Small intestine (tissue), 7 donors: ENCODE data around the gene ARHGAP33. TPM values are rescaled to one million over a fixed set of nuclear protein-coding genes. Genes with fewer than 3 reads are reported as not detected.
A peak's percentile ranks its signal among the peaks of the same experiment; 100 is the strongest.

ENCODE experiments used
- DNase-seq, 2 donors: peaks; one replicate each; pipeline versions ENCODE4 v3.0.0 to v3.0.0-alpha.2; 2013
- FAIRE-seq: peaks from 2 replicates; lab custom pipeline; 2012; peaks lifted over from hg19 to GRCh38; lab: Jason Lieb, UNC
- H3K27ac ChIP-seq, 3 donors: one replicate each; pipeline ENCODE4 v1.5.1; 2013; ENCODE audit warnings: low read length in 2 of 3, mild to moderate bottlenecking in 2 of 3, control low read depth in 1 of 3, inconsistent platforms in 1 of 3, low read depth in 1 of 3, moderate library complexity in 1 of 3
- H3K27me3 ChIP-seq, 3 donors: one replicate each; pipeline ENCODE4 v1.6.1; 2013; ENCODE audit warnings: low read length in 3 of 3, inconsistent platforms in 1 of 3; ENCODE audit not compliant: control insufficient read depth in 3 of 3, insufficient read depth in 3 of 3
- H3K36me3 ChIP-seq, 3 donors: one replicate each; pipeline ENCODE4 v1.6.1; 2013; ENCODE audit warnings: low read length in 3 of 3, inconsistent platforms in 1 of 3, low read depth in 1 of 3, mild to moderate bottlenecking in 1 of 3, moderate library complexity in 1 of 3; ENCODE audit not compliant: control insufficient read depth in 3 of 3, insufficient read depth in 2 of 3
- H3K4me1 ChIP-seq, 3 donors: one replicate each; pipeline ENCODE4 v1.6.1; 2013; ENCODE audit warnings: low read length in 2 of 3, inconsistent platforms in 1 of 3, low read depth in 1 of 3, mild to moderate bottlenecking in 1 of 3, moderate library complexity in 1 of 3; ENCODE audit not compliant: control insufficient read depth in 3 of 3, insufficient read depth in 2 of 3
- H3K4me3 ChIP-seq, 3 donors: one replicate each; pipeline ENCODE4 v1.5.1; 2013; ENCODE audit warnings: low read length in 3 of 3, control low read depth in 1 of 3, inconsistent platforms in 1 of 3, low read depth in 1 of 3, mild to moderate bottlenecking in 1 of 3, moderate library complexity in 1 of 3
- H3K9me3 ChIP-seq, 2 donors: one replicate each; pipeline ENCODE4 v1.6.1; 2013; ENCODE audit warnings: low read depth in 1 of 2, low read length in 1 of 2; ENCODE audit not compliant: control insufficient read depth in 2 of 2, insufficient read depth in 1 of 2
- WGBS, 3 donors: extraction: QIAGEN DNeasy Blood & Tissue Kit; methylation state at CpG; one replicate each; pipeline ENCODE4 v1.1.7; 2013; 5-methylcytosine and 5-hydroxymethylcytosine counted together
- polyA plus RNA-seq, 4 donors: library from polyadenylated mRNA; stranded (reverse) in 3 of 4; unstranded in 1 of 4; fragments of 200-250 nt in 3 of 4; fragments of 120-200 nt in 1 of 4; gene quantifications; one replicate each; pipeline versions ENCODE4 v1.2.1 to v1.2.3, GENCODE V29; 2013
- donor health status: healthy with polysubstance abuse.
- donor health status: control.
- donor health status: control.
- donor health status: Bipolar disorder and iron deficiency.
- donor health status: healthy.

The ARHGAP33 gene
- polyA plus RNA-seq, 4 donors = 1.1 to 16.2 (median 5.0) TPM

DNA sequence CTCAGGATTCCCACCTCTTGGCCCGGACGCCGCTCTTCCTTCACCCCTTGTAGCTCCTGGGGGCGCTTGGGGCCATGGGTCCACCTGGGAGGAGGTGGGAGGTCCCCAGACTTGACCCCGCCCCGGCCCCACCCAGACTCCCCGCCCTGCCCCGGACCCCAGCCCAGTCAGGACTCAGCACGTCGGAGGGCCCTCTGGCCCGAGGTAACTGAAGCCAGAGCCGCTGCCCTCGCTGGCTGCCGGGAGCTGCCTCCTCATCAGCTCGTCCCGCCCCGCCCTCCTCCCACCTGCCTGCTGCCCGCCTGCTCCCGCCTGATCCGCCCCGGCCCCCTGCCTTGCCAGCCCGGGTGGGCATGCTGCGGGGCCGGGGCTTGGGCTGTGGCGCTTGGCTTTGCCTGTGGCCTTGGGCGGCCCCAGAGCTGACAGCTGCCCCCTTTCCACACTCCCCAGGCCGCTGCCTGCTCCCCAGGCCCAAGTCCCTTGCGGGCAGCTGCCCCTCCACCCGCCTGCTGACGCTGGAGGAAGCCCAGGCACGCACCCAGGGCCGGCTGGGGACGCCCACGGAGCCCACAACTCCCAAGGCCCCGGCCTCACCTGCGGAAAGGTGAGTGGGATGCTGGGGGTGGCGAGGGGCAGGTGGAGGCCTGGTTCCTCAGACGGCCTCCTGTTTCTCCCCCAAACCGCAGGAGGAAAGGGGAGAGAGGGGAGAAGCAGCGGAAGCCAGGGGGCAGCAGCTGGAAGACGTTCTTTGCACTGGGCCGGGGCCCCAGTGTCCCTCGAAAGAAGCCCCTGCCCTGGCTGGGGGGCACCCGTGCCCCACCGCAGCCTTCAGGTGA lies 9.4 kb downstream of the ARHGAP33 start:
- FAIRE-seq (no peak), DNase-seq (no peak)
- no peaks in the 10 kb centered on the region for H3K9me3 ChIP-seq
- peaks cover 0 to 42% (median 6%) of the 10 kb centered on the region in 3 donors for H3K36me3 ChIP-seq
- peaks cover 0 to 14% (median 0%) of the 10 kb centered on the region in 3 donors for H3K4me1 ChIP-seq
- H3K4me3 ChIP-seq = no peak overlapping the region
- 83 to 94% (median 92%) methylated on average over 37 to 45 of the region's 45 CpGs for WGBS, 3 donors
- no peak overlapping the region for H3K27ac ChIP-seq
- no peaks in the 10 kb centered on the region for H3K27me3 ChIP-seq

DNA sequence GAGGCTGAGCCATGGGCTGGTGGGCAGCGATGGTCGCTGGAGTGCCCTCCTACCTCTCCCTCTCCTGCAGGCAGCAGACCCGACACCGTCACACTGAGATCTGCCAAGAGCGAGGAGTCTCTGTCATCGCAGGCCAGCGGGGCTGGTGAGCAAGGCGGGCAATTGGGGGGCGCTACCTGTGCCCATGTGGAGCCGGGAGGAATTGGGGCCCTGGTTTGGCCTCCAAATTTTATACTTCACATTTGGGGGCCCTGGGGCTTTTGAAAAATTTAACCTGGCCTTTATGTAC lies 9.9 kb downstream of the ARHGAP33 start:
- no peak for FAIRE-seq
- WGBS, 3 donors = 91 to 98% (median 96%) methylated on average over 10 of the region's 10 CpGs
- H3K36me3 ChIP-seq = peaks cover 0 to 37% (median 4%) of the 10 kb centered on the region in 3 donors

DNA sequence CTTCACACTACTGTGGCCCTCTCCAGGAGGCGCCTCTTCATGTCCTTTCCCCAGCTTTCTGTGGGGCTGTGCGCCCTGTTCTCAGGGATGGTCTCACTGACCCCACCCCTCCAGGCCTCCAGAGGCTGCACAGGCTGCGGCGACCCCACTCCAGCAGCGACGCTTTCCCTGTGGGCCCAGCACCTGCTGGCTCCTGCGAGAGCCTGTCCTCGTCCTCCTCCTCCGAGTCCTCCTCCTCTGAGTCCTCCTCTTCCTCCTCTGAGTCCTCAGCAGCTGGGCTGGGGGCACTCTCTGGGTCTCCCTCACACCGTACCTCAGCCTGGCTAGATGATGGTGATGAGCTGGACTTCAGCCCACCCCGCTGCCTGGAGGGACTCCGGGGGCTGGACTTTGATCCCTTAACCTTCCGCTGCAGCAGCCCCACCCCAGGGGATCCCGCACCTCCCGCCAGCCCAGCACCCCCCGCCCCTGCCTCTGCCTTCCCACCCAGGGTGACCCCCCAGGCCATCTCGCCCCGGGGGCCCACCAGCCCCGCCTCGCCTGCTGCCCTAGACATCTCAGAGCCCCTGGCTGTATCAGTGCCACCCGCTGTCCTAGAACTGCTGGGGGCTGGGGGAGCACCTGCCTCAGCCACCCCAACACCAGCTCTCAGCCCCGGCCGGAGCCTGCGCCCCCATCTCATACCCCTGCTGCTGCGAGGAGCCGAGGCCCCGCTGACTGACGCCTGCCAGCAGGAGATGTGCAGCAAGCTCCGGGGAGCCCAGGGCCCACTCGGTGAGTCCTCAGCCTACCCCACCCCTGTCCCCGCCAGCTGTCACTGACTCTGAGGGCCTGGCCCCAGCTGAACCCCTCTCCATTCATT lies 11.2 kb downstream of the ARHGAP33 start:
- WGBS, 3 donors = 65 to 79% (median 76%) methylated on average over 23 to 31 of the region's 31 CpGs
- Histone ChIP-seq H3K27ac (no peak overlapping the region), H3K9me3 (no peaks in the 10 kb centered on the region), H3K4me1 (peaks cover 0 to 14% (median 0%) of the 10 kb centered on the region in 3 donors), H3K4me3 (no peak overlapping the region), H3K27me3 (no peaks in the 10 kb centered on the region), H3K36me3 (peaks cover 0 to 26% (median 2%) of the 10 kb centered on the region in 3 donors)
- peak in 1 of 2 donors; percentile 57 for DNase-seq
- FAIRE-seq = no peak

More for the DNA sequence above, 9.9 kb downstream of the ARHGAP33 start:
- no peak overlapping the region for H3K27ac ChIP-seq
- H3K4me1 ChIP-seq = peaks cover 0 to 14% (median 0%) of the 10 kb centered on the region in 3 donors
- DNase-seq = no peak
- H3K27me3 ChIP-seq = no peaks in the 10 kb centered on the region
- H3K4me3 ChIP-seq = no peak overlapping the region
- H3K9me3 ChIP-seq = no peaks in the 10 kb centered on the region

DNA sequence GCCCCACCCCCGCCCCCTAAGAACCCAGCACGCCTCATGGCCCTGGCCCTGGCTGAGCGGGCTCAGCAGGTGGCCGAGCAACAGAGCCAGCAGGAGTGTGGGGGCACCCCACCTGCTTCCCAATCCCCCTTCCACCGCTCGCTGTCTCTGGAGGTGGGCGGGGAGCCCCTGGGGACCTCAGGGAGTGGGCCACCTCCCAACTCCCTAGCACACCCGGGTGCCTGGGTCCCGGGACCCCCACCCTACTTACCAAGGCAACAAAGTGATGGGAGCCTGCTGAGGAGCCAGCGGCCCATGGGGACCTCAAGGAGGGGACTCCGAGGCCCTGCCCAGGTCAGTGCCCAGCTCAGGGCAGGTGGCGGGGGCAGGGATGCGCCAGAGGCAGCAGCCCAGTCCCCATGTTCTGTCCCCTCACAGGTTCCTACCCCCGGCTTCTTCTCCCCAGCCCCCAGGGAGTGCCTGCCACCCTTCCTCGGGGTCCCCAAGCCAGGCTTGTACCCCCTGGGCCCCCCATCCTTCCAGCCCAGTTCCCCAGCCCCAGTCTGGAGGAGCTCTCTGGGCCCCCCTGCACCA lies 11.9 kb downstream of the ARHGAP33 start:
- FAIRE-seq = no peak
- H3K27ac ChIP-seq = no peak overlapping the region
- H3K4me3 ChIP-seq = no peak overlapping the region
- WGBS, 3 donors = 91 to 94% (median 92%) methylated on average over 15 of the region's 15 CpGs
- H3K27me3 ChIP-seq = no peaks in the 10 kb centered on the region
- no peak for DNase-seq
- H3K36me3 ChIP-seq = peaks cover 0 to 18% (median 2%) of the 10 kb centered on the region in 3 donors
- H3K9me3 ChIP-seq = no peaks in the 10 kb centered on the region
- peaks cover 0 to 14% (median 0%) of the 10 kb centered on the region in 3 donors for H3K4me1 ChIP-seq

DNA sequence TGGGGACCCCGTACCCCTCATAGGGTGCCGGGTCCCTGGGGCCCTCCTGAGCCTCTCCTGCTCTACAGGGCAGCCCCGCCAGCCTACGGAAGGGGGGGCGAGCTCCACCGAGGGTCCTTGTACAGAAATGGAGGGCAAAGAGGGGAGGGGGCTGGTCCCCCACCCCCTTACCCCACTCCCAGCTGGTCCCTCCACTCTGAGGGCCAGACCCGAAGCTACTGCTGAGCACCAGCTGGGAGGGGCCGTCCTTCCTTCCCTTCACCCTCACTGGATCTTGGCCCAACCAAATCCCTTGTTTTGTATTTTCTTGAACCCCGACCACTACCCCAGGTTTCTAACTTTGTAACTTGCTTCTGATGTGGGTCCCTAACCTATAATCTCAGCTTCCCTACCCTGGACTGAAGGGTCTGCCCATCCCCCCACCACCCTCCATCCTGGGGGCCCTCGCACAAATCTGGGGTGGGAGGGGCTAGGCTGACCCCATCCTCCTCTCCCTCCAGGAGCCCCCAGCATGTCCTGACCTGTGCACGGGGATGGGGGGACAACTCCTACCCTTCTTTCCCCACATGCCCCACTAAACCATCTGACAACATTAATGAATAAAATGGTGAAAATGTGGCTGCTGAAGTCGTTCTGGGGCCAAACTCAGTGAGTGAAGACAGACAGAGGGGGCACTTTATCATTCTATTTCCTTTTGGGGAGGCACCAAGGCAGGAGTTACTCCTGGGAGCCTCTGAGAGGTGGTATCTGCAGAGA lies 13.0 kb downstream of the ARHGAP33 start:
- FAIRE-seq = no peak
- Histone ChIP-seq H3K4me1 (peaks cover 0 to 14% (median 0%) of the 10 kb centered on the region in 3 donors), H3K27ac (no peak overlapping the region), H3K4me3 (no peak overlapping the region), H3K9me3 (no peaks in the 10 kb centered on the region), H3K36me3 (peaks cover 0 to 10% (median 2%) of the 10 kb centered on the region in 3 donors), H3K27me3 (no peaks in the 10 kb centered on the region)
- DNase-seq = no peak
- WGBS, 3 donors = 78 to 86% (median 82%) methylated on average over 12 of the region's 12 CpGs

DNA sequence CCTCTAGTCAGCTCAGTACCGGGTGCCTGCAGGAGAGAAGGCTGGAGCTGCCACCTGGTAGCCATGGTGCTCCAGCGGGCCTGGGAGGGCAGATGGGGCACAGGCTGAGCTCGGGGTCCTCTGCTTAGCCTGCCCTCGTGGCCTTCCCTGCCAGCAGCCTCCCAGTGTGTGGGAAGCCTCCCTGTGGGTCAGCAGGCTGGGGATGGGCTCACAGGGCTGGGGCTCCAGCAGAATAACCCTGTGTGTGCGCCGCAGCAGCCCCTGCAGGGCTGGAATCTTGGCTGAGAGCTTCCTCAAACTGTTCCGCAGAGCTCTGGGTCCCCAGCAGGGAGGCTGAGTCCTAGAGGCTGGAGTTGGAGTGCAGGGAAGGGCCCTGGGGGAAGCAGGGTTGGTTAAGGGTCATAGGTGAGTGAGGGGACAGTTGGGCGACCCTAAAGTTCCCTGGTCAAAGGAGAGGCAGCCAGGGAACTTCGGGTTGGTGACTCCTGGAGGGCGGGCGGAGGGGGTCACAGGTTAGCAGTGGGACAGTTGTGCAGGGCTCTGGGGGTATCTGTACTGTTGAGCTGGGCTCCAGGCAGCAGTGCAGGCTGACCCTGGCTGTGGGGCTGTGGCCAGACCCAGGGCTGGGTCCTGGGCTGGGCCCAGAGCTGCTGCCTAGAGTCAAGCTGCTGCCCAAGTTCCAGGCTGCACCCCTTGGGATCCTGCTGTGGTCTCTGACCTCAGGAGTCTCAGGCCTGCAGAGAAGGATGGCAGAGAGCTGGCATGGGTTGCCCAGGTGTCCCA lies 14.0 kb downstream of the ARHGAP33 start:
- Histone ChIP-seq H3K4me1 (peaks cover 0 to 14% (median 0%) of the 10 kb centered on the region in 3 donors), H3K9me3 (no peaks in the 10 kb centered on the region), H3K4me3 (no peak overlapping the region), H3K36me3 (peaks cover 0 to 6% (median 2%) of the 10 kb centered on the region in 3 donors), H3K27ac (no peak overlapping the region), H3K27me3 (no peaks in the 10 kb centered on the region)
- WGBS, 3 donors = 79 to 85% (median 84%) methylated on average over 11 of the region's 11 CpGs
- FAIRE-seq = no peak
- no peak for DNase-seq

DNA sequence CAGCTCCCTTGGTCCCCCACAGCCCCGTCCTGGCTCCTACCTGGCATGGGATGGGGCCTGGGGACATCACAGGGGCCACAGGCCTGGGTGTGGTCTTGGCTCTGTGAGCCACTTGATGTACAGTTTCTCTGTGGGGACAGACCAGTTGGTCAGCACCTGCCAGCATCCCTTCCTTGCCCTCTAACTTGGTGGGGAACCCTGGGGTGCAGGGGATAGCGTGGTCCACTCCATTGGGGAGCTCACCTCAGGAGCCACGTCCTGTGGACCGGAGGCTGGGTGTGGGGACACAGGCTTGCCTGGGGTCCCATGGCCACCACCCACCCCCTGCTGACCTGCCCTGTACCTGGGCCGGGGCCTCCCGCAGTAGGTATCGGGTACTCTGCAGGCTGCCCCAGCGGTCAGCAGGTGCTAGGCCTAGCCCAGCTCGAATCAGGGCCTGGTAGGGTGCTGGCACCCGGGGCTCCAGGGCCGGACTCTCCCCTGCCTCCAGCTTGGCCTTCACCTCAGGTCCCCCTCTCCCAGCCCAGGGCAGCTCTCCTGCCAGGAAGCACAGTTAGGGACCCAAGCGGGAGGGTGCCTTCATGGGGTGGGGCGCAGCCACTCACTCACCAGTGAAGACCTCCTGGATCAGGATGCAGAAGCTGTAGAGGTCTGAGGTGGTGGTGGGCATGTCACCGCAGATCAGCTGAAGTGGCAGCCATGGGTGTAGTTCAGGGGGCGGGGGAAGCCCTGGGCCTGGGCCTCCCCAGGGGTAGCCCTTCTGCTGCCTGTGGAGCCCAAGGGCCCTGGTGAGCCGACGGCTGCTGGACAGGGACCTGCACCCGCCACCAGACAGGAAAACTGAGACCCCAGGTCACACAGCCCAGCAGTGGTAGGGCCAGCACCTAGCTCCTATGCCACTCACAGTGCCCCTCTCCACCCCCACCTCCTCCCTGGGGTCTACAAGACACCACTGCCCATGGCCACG lies 14.9 kb downstream of the ARHGAP33 start:
- Histone ChIP-seq H3K27me3 (no peaks in the 10 kb centered on the region), H3K4me3 (no peak overlapping the region), H3K4me1 (peaks cover 0 to 14% (median 0%) of the 10 kb centered on the region in 3 donors), H3K36me3 (peaks cover 0 to 4% (median 2%) of the 10 kb centered on the region in 3 donors), H3K27ac (no peak overlapping the region), H3K9me3 (no peaks in the 10 kb centered on the region)
- no peak for DNase-seq
- WGBS, 3 donors = 82 to 90% (median 89%) methylated on average over 17 to 19 of the region's 19 CpGs
- no peak for FAIRE-seq
